Fibroblast of lung (primary cell): ENCODE measurements around the gene CHADL.

Experiments used
- EZH2 ChIP-seq: IDR thresholded peaks from 2 replicates; pipeline ENCODE4 v1.5.1; 2012; ENCODE audit warnings: low read length, control low read depth, mild to moderate bottlenecking; ENCODE audit errors: missing control alignments
- TF ChIP-seq, protein P1 (sequence below), 2 donors: IDR thresholded peaks in 1 of 2; conservative IDR thresholded peaks in 1 of 2; 1 replicate in 1 of 2; 2 replicates in 1 of 2; pipeline ENCODE4 v1.5.1; 2011 to 2012; ENCODE audit warnings: low read length in 2 of 2, control low read depth in 1 of 2, inconsistent platforms in 1 of 2, low read depth in 1 of 2, mild to moderate bottlenecking in 1 of 2

DNA sequence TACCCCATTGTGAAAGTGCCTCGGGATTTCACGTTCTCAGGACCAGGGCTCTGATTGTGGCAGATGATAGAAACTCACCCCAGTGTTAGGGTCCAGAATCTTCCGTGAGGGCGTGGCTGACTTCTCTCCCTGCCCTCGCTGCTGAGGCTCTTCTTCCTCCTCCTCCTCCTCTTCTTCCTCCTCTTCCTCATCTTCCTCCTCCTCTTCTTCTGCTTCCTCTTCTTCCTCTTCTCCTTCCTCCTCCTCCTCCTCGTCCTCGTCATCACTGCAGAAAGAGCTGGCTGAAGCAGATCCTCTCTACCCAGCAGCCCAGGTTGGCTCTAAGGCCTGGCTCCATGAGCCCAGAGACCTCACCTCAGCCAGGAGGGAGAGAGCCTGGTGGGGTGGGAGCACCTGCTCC, 13.5 kb upstream of the CHADL start:
- TF ChIP-seq EZH2: no peak
- TF ChIP-seq, protein P1, sequence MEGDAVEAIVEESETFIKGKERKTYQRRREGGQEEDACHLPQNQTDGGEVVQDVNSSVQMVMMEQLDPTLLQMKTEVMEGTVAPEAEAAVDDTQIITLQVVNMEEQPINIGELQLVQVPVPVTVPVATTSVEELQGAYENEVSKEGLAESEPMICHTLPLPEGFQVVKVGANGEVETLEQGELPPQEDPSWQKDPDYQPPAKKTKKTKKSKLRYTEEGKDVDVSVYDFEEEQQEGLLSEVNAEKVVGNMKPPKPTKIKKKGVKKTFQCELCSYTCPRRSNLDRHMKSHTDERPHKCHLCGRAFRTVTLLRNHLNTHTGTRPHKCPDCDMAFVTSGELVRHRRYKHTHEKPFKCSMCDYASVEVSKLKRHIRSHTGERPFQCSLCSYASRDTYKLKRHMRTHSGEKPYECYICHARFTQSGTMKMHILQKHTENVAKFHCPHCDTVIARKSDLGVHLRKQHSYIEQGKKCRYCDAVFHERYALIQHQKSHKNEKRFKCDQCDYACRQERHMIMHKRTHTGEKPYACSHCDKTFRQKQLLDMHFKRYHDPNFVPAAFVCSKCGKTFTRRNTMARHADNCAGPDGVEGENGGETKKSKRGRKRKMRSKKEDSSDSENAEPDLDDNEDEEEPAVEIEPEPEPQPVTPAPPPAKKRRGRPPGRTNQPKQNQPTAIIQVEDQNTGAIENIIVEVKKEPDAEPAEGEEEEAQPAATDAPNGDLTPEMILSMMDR (conservative IDR thresholded peaks at IDR 0.05 in 1 of 2, IDR thresholded peaks at IDR 0.05 in 1 of 2; ENCODE audit: low read depth in 1 of 2, low read length in 2 of 2): no peak
